Spleen (tissue), 11 donors: ENCODE data around the gene RBMS3. TPM values are rescaled to one million over a fixed set of nuclear protein-coding genes. Genes with fewer than 3 reads are reported as not detected.

Source experiments
- DNase-seq: peaks from one replicate; pipeline ENCODE4 v3.0.0-alpha.2; 2020
- H3K27ac ChIP-seq, 8 donors: fragments of 200-600 bp; sonication (generic) in 7 of 8; 1 replicate in 4 of 8; 2 replicates in 4 of 8; pipeline versions ENCODE4 v1.5.0 to v1.8.0; 2016 to 2021; ENCODE audit warnings: inconsistent platforms in 4 of 8, mild to moderate bottlenecking in 4 of 8, moderate library complexity in 1 of 8
- H3K27me3 ChIP-seq, 7 donors: fragments of 200-600 bp; sonication (generic) in 6 of 7; replicated peaks in 1 of 7; 1 replicate in 4 of 7; 2 replicates in 3 of 7; pipeline versions ENCODE4 v1.5.0 to v1.8.0; 2016 to 2021; ENCODE audit warnings: inconsistent platforms in 3 of 7, mild to moderate bottlenecking in 1 of 7
- H3K36me3 ChIP-seq, 6 donors: fragments of 200-600 bp; sonication (generic) in 5 of 6; 1 replicate in 4 of 6; 2 replicates in 2 of 6; pipeline versions ENCODE4 v1.5.0 to v1.8.0; 2016 to 2021; ENCODE audit warnings: inconsistent platforms in 2 of 6
- H3K4me1 ChIP-seq, 6 donors: fragments of 200-600 bp; sonication (generic) in 5 of 6; 1 replicate in 3 of 6; 2 replicates in 3 of 6; pipeline versions ENCODE4 v1.5.0 to v1.8.0; 2016 to 2021; ENCODE audit warnings: inconsistent platforms in 3 of 6
- H3K4me3 ChIP-seq, 8 donors: fragments of 200-600 bp; sonication (generic) in 7 of 8; 1 replicate in 4 of 8; 2 replicates in 4 of 8; pipeline versions ENCODE4 v1.5.0 to v1.8.0; 2016 to 2021; ENCODE audit warnings: inconsistent platforms in 4 of 8, mild to moderate bottlenecking in 4 of 8, moderate library complexity in 2 of 8
- H3K9me3 ChIP-seq, 8 donors: fragments of 200-600 bp; sonication (generic) in 7 of 8; 1 replicate in 4 of 8; 2 replicates in 4 of 8; pipeline versions ENCODE4 v1.5.0 to v1.8.0; 2016 to 2021; ENCODE audit warnings: inconsistent platforms in 4 of 8
- CTCF ChIP-seq, 11 experiments: fragments of 200-600 bp in 7 of 11; fragments of 450-650 bp in 4 of 11; sonication (generic) in 4 of 11; IDR thresholded peaks in 8 of 11; conservative IDR thresholded peaks in 3 of 11; 1 replicate in 7 of 11; 2 replicates in 4 of 11; pipeline versions ENCODE4 v1.4.0 to v1.8.0; 2016 to 2021; ENCODE audit warnings: antibody characterized with exemption in 11 of 11, inconsistent platforms in 4 of 11, mild to moderate bottlenecking in 1 of 11
- POLR2A ChIP-seq, 3 donors: fragments of 450-650 bp; IDR thresholded peaks; one replicate each; pipeline ENCODE4 v1.5.1; 2017; ENCODE audit warnings: antibody characterized with exemption in 3 of 3, mild to moderate bottlenecking in 1 of 3
- POLR2AphosphoS5 ChIP-seq, 3 donors: sonication (generic); formaldehyde crosslinking; IDR thresholded peaks; one replicate each; pipeline ENCODE4 v1.5.1; 2017; ENCODE audit warnings: antibody characterized with exemption in 3 of 3
- WGBS, 5 donors: extraction: QIAGEN DNeasy Blood & Tissue Kit in 3 of 5; methylation state at CpG; one replicate each; pipeline versions ENCODE4 v1.1.5 to v1.1.7; 2013 to 2018; 5-methylcytosine and 5-hydroxymethylcytosine counted together
- intact Hi-C: fragments of 100-400 bp; cut with DNase I; formaldehyde crosslinking; loops from one replicate; pipeline ENCODE4 v1.15.0; 2023; ENCODE audit warnings: low total_unique reads
- polyA plus RNA-seq, 3 donors: library from polyadenylated mRNA; stranded (reverse); fragments of 200-250 nt; gene quantifications; one replicate each; pipeline ENCODE4 v1.2.1, GENCODE V29; 2013
- total RNA-seq, 7 donors: library from RNA; depleted of rRNA in 3 of 7; stranded (reverse); fragments of >200 nt in 3 of 7; fragmentation: NEBNext Ultra II Directional in 4 of 7; extraction: Animal tissue kit (Norgen Biotek cat#: 25700) in 4 of 7; gene quantifications; one replicate each; pipeline versions ENCODE4 v1.1.0 to v1.2.1, GENCODE V29; 2016 to 2021
- donor health status: healthy with polysubstance abuse.
- donor health status: DM: no; HTN: no; CAD: no; lungs with moderate emphysema.
- donor health status: DM: no; HTN: no; CAD: no.
- donor health status: Bipolar disorder and iron deficiency.
- donor health status: healthy.
- donor health status: DM: no; HTN: no; CAD: no.
- donor health status: DM: yes; HTN: yes; CAD: no.

RBMS3 gene
- total and polyA plus RNA-seq, 10 donors = 2.6 to 81.9 (median 52.5) TPM

- Histone ChIP-seq H3K27ac (no peak overlapping the region), H3K4me3 (no peak overlapping the region), H3K27me3 (no peaks in the 10 kb centered on the region), H3K4me1 (peaks cover 0 to 10% (median 0%) of the 10 kb centered on the region in 6 donors), H3K36me3 (no peaks in the 10 kb centered on the region), H3K9me3 (peaks cover 0 to 7% (median 2%) of the 10 kb centered on the region in 8 donors)
- no peak for TF ChIP-seq POLR2A (IDR thresholded peaks at IDR 0.05)
- no peak for TF ChIP-seq CTCF (IDR thresholded peaks at IDR 0.05 in 8 of 11, conservative IDR thresholded peaks at IDR 0.05 in 3 of 11)
- TF ChIP-seq POLR2AphosphoS5 (IDR thresholded peaks at IDR 0.05) = no peak
- intact Hi-C loops = no loop called here
- DNase-seq = no peak
- WGBS, 5 donors = 61 to 74% (median 67%) methylated on average over 2 of the region's 2 CpGs
These were observed 358.9 kb downstream of the RBMS3 start for GRCh38 chr3:29639578-29640290.

DNA sequence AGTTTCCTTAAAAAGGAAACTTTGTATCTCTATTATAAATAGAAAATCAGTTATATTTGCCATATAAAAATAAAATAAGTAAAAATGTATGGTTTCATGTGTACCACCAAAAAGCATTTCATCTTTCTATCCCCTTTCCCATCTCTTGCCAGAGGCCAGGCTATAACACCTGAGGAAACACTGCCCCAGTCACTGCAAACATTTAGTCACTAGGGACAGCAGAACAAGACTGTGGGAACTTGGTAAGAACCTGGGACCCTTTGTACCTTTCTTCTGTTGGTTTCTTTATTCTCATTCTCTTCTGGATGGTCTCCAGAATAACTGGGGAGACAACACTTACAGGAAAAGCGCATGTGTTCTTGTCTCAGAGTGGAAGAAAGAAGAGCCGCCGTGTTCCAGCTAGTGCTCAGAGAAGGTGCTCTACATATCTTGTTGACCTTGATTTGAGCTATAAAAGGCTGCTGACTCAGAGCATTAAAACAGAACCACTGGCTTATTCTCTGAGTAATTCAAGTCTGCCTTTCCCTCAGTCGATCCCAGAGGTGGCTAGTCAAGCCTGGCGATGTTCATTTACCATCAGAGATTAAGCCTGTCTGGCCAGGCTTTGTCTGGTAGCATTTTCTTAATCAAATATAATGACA lies 361.6 kb downstream of the RBMS3 start:
- intact Hi-C loops = no loop called here
- Histone ChIP-seq H3K9me3 (no peaks in the 10 kb centered on the region), H3K27me3 (no peaks in the 10 kb centered on the region), H3K36me3 (no peaks in the 10 kb centered on the region), H3K4me3 (no peak overlapping the region), H3K4me1 (peaks cover 0 to 10% (median 0%) of the 10 kb centered on the region in 6 donors), H3K27ac (no peak overlapping the region)
- TF ChIP-seq POLR2A (IDR thresholded peaks at IDR 0.05) (no peak), POLR2AphosphoS5 (IDR thresholded peaks at IDR 0.05) (no peak), CTCF (IDR thresholded peaks at IDR 0.05 in 8 of 11, conservative IDR thresholded peaks at IDR 0.05 in 3 of 11) (no peak)
- WGBS, 5 donors = 75 to 84% (median 81%) methylated on average over 5 of the region's 5 CpGs
- DNase-seq = no peak

- DNase-seq = no peak
- H3K4me1 ChIP-seq = peaks cover 0 to 10% (median 0%) of the 10 kb centered on the region in 6 donors
- intact Hi-C loops = no loop called here
- 62 to 81% (median 71%) methylated on average over 3 of the region's 3 CpGs for WGBS, 5 donors
- H3K27me3 ChIP-seq = no peaks in the 10 kb centered on the region
- no peak overlapping the region for H3K4me3 ChIP-seq
- no peak overlapping the region for H3K27ac ChIP-seq
- TF ChIP-seq POLR2A (IDR thresholded peaks at IDR 0.05) (no peak), POLR2AphosphoS5 (IDR thresholded peaks at IDR 0.05) (no peak), CTCF (IDR thresholded peaks at IDR 0.05 in 8 of 11, conservative IDR thresholded peaks at IDR 0.05 in 3 of 11) (no peak)
- no peaks in the 10 kb centered on the region for H3K36me3 ChIP-seq
- H3K9me3 ChIP-seq = no peaks in the 10 kb centered on the region
These were observed 362.2 kb downstream of the RBMS3 start for GRCh38 chr3:29643034-29643425.

GRCh38 chr3:29644261-29644660 lies 363.4 kb downstream of the RBMS3 start:
- Histone ChIP-seq H3K4me3 (no peak overlapping the region), H3K4me1 (peaks cover 0 to 10% (median 0%) of the 10 kb centered on the region in 6 donors), H3K36me3 (no peaks in the 10 kb centered on the region), H3K27ac (no peak overlapping the region), H3K27me3 (no peaks in the 10 kb centered on the region), H3K9me3 (no peaks in the 10 kb centered on the region)
- TF ChIP-seq POLR2A (IDR thresholded peaks at IDR 0.05) = no peak
- no peak for TF ChIP-seq POLR2AphosphoS5 (IDR thresholded peaks at IDR 0.05)
- TF ChIP-seq CTCF (IDR thresholded peaks at IDR 0.05 in 8 of 11, conservative IDR thresholded peaks at IDR 0.05 in 3 of 11) = no peak
- no peak for DNase-seq
- 87 to 95% (median 90%) methylated on average over 6 of the region's 6 CpGs for WGBS, 5 donors
- intact Hi-C loops = no loop called here
